ENCODE measurements around the gene ZMIZ1.
A peak's percentile ranks its signal among the peaks of the same experiment; 100 is the strongest.

ZMIZ1 gene

DNA sequence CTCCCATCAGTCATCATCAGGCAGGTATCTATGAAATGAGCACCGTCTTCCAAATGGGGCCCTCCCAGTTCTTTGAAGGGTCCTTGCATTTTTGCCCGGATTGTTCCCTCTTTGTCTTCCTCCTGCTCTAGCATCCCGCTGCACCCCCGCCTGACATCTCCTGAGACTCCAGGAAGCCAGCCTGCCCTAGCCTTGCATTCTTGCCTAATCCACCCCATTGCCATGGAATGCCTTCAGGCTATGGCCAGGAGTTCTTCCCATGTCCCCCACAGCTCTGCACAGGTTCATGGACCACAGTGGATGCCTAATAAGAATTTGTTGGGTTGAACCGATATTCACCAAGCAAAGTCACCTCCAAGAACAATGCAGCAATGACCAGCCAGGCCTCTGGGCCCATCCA lies 62.1 kb downstream of the ZMIZ1 start:
- peak overlapping the region in 1 of 2 experiments; percentile 19 for H3K18ac ChIP-seq (ENCODE audit: low read depth in 1 of 2, low read length in 2 of 2)
- WGBS, result 79% methylated on average over 5 of the region's 5 CpGs

DNA sequence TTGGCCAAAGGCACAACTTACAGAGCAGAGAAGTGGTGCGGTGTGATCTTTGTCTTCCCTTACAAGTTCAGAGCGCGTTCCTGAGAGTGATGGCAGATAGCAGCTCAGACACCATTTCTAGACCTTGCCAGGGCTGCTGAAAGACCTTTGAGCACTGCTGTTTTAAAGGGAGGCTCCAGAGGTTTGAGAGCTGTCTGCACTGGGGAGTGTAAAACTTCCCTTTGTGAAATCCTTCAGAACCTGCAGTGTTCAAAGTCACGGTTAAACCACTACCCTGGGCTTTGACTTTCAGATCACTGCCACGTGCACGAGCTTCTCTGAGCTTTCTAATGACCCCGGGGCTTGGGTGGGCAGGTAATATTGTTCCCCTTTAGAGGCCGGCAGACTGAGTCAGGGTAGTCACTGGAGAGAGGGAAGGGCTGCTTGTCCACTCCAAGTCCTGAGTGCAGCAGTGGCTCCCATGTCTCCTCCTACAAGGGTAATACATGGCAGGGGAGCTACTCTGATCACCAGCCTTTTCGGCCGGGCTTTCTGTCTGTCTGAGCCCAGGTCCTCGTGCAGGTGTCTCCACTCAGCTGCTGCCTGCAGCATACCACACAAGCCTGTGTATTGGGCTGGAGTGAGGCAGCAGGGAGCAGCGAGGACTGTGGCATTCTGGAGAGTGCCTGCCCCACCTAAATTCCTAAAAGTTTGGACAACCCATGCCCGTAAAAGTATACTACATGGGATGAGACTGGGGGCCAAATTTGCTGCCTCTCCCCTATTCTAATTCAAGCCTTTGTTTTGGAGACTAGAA lies 63.3 kb downstream of the ZMIZ1 start:
- H3K4me3 ChIP-seq (ENCODE audit: insufficient read depth in 1 of 2, low read depth in 1 of 2, low read length in 2 of 2), result no peak overlapping the region
- peak overlapping the region; percentile 25 to 46 for H3K18ac ChIP-seq (ENCODE audit: low read depth in 1 of 2, low read length in 2 of 2)
- H3K4me1 ChIP-seq (ENCODE audit: control insufficient read depth, insufficient read depth, low read depth, low read length), result peaks cover 73% of the 10 kb centered on the region
- no peak overlapping the region for H2BK120ac ChIP-seq (ENCODE audit: low read depth, low read length)
- H2AFZ ChIP-seq (ENCODE audit: low read depth, low read length), result no peak overlapping the region
- no peak overlapping the region for H4K91ac ChIP-seq (ENCODE audit: low read length)
- H3K9ac ChIP-seq (ENCODE audit: low read length), result no peak overlapping the region
- no peak overlapping the region for H3K27ac ChIP-seq (ENCODE audit: low read length, poor library complexity, severe bottlenecking)
- peaks cover 51 to 66% of the 10 kb centered on the region in 2 experiments for H3K36me3 ChIP-seq (ENCODE audit: control insufficient read depth in 1 of 2, insufficient read depth in 2 of 2, low read depth in 1 of 2, low read length in 2 of 2)
- peak overlapping the region in 1 of 2 experiments; percentile 41 for H3K14ac ChIP-seq (ENCODE audit: low read length in 2 of 2)
- peak overlapping the region in 1 of 2 experiments; percentile 13 for H3K4ac ChIP-seq (ENCODE audit: low read depth in 1 of 2, low read length in 2 of 2)
- H3K23ac ChIP-seq (ENCODE audit: low read length in 2 of 2), result no peak overlapping the region
- H3K4me2 ChIP-seq (ENCODE audit: low read length, poor library complexity, severe bottlenecking), result no peak overlapping the region
- peak overlapping the region; percentile 45 for H2BK15ac ChIP-seq (ENCODE audit: low read depth, poor library complexity, severe bottlenecking)
- H4K8ac ChIP-seq (ENCODE audit: low read length), result no peak overlapping the region
- no peak overlapping the region for H2BK5ac ChIP-seq (ENCODE audit: low read depth, low read length, poor library complexity, severe bottlenecking)
- H3K9me3 ChIP-seq (ENCODE audit: control insufficient read depth, low read length), result no peaks in the 10 kb centered on the region
- H2AK5ac ChIP-seq (ENCODE audit: low read length, severe bottlenecking), result no peak overlapping the region
- peaks cover 10% of the 10 kb centered on the region for H3K79me1 ChIP-seq (replicated peaks; ENCODE audit: low read length, poor library complexity, severe bottlenecking)
- no peaks in the 10 kb centered on the region for H3K27me3 ChIP-seq (ENCODE audit: control insufficient read depth in 1 of 2, insufficient read depth in 1 of 2, low read length in 2 of 2)
- no peak for DNase-seq
- WGBS, result 85% methylated on average over 11 of the region's 13 CpGs
- peak overlapping the region; percentile 8 to 51 for H2BK12ac ChIP-seq (ENCODE audit: low read length in 2 of 2)

More for the DNA sequence above, 62.1 kb downstream of the ZMIZ1 start:
- Histone ChIP-seq H3K23ac (ENCODE audit: low read length in 2 of 2) (peak overlapping the region in 1 of 2 experiments; percentile 19), H3K4me2 (ENCODE audit: low read length, poor library complexity, severe bottlenecking) (no peak overlapping the region), H3K14ac (ENCODE audit: low read length in 2 of 2) (no peak overlapping the region), H3K9me3 (ENCODE audit: control insufficient read depth, low read length) (no peaks in the 10 kb centered on the region), H3K4ac (ENCODE audit: low read depth in 1 of 2, low read length in 2 of 2) (no peak overlapping the region), H4K8ac (ENCODE audit: low read length) (no peak overlapping the region), H2AK5ac (ENCODE audit: low read length, severe bottlenecking) (no peak overlapping the region), H3K36me3 (ENCODE audit: control insufficient read depth in 1 of 2, insufficient read depth in 2 of 2, low read depth in 1 of 2, low read length in 2 of 2) (peaks cover 60 to 77% of the 10 kb centered on the region in 2 experiments), H4K91ac (ENCODE audit: low read length) (no peak overlapping the region), H2BK15ac (ENCODE audit: low read depth, poor library complexity, severe bottlenecking) (no peak overlapping the region), H2BK12ac (ENCODE audit: low read length in 2 of 2) (peak overlapping the region in 1 of 2 experiments; percentile 37), H2BK5ac (ENCODE audit: low read depth, low read length, poor library complexity, severe bottlenecking) (no peak overlapping the region), H3K27me3 (ENCODE audit: control insufficient read depth in 1 of 2, insufficient read depth in 1 of 2, low read length in 2 of 2) (no peaks in the 10 kb centered on the region), H3K27ac (ENCODE audit: low read length, poor library complexity, severe bottlenecking) (no peak overlapping the region), H2BK120ac (ENCODE audit: low read depth, low read length) (no peak overlapping the region), H3K79me1 (replicated peaks; ENCODE audit: low read length, poor library complexity, severe bottlenecking) (peaks cover 12% of the 10 kb centered on the region), H2AFZ (ENCODE audit: low read depth, low read length) (no peak overlapping the region), H3K4me1 (ENCODE audit: control insufficient read depth, insufficient read depth, low read depth, low read length) (peaks cover 79% of the 10 kb centered on the region), H3K9ac (ENCODE audit: low read length) (no peak overlapping the region), H3K4me3 (ENCODE audit: insufficient read depth in 1 of 2, low read depth in 1 of 2, low read length in 2 of 2) (no peak overlapping the region)
- DNase-seq, result peak; percentile 30

DNA sequence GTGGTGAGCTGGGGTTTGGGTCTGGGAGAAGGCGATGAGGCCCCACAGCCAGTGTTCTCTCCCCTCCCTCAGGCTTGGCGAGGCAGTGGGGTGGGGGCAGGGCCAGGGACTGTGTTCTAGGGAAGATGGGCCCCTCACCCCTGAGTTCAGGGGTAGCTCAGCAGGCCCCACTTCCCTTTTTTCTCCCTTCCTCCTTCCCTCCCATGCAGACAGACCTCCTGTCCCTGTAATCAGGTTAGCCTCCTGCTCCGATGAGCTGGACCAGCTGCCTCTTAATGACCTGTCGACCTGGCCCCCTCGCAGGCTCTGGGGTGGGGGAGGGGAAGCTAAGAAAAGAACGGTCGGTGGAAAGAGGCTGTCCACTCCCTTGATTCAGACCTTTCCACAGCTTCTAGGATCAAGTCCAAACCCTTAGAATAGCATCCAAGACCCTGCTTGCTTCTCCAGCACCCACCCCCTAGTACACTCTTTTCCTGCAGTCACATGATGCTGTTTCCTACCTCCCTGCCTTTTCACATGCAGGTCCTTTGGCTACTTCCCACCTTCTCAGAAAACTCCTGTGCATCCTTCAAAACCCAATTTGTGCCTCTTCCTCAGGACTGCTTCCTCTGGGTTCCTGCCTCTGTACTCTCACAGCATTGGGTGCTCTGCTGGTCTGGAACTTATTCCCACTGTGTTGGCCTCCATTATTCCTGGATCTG lies 64.1 kb downstream of the ZMIZ1 start:
- Histone ChIP-seq H3K79me1 (replicated peaks; ENCODE audit: low read length, poor library complexity, severe bottlenecking) (peaks cover 10% of the 10 kb centered on the region), H3K9ac (ENCODE audit: low read length) (no peak overlapping the region), H3K4me2 (ENCODE audit: low read length, poor library complexity, severe bottlenecking) (no peak overlapping the region), H2BK15ac (ENCODE audit: low read depth, poor library complexity, severe bottlenecking) (peak overlapping the region; percentile 44), H2BK5ac (ENCODE audit: low read depth, low read length, poor library complexity, severe bottlenecking) (no peak overlapping the region), H3K27me3 (ENCODE audit: control insufficient read depth in 1 of 2, insufficient read depth in 1 of 2, low read length in 2 of 2) (no peaks in the 10 kb centered on the region), H2AFZ (ENCODE audit: low read depth, low read length) (no peak overlapping the region), H3K27ac (ENCODE audit: low read length, poor library complexity, severe bottlenecking) (peak overlapping the region; percentile 4), H3K23ac (ENCODE audit: low read length in 2 of 2) (peak overlapping the region in 1 of 2 experiments; percentile 54), H2BK120ac (ENCODE audit: low read depth, low read length) (no peak overlapping the region), H3K36me3 (ENCODE audit: control insufficient read depth in 1 of 2, insufficient read depth in 2 of 2, low read depth in 1 of 2, low read length in 2 of 2) (peaks cover 43 to 64% of the 10 kb centered on the region in 2 experiments), H3K4me3 (ENCODE audit: insufficient read depth in 1 of 2, low read depth in 1 of 2, low read length in 2 of 2) (no peak overlapping the region), H3K9me3 (ENCODE audit: control insufficient read depth, low read length) (no peaks in the 10 kb centered on the region), H2BK12ac (ENCODE audit: low read length in 2 of 2) (peak overlapping the region in 1 of 2 experiments; percentile 40), H3K4ac (ENCODE audit: low read depth in 1 of 2, low read length in 2 of 2) (peak overlapping the region in 1 of 2 experiments; percentile 77), H3K18ac (ENCODE audit: low read depth in 1 of 2, low read length in 2 of 2) (peak overlapping the region; percentile 40 to 88), H4K8ac (ENCODE audit: low read length) (peak overlapping the region; percentile 5), H3K14ac (ENCODE audit: low read length in 2 of 2) (peak overlapping the region in 1 of 2 experiments; percentile 50), H2AK5ac (ENCODE audit: low read length, severe bottlenecking) (peak overlapping the region; percentile 26), H3K4me1 (ENCODE audit: control insufficient read depth, insufficient read depth, low read depth, low read length) (peaks cover 73% of the 10 kb centered on the region), H4K91ac (ENCODE audit: low read length) (peak overlapping the region; percentile 36)
- WGBS, result 26% methylated on average over 4 of the region's 7 CpGs
- DNase-seq, result peak; percentile 18

DNA sequence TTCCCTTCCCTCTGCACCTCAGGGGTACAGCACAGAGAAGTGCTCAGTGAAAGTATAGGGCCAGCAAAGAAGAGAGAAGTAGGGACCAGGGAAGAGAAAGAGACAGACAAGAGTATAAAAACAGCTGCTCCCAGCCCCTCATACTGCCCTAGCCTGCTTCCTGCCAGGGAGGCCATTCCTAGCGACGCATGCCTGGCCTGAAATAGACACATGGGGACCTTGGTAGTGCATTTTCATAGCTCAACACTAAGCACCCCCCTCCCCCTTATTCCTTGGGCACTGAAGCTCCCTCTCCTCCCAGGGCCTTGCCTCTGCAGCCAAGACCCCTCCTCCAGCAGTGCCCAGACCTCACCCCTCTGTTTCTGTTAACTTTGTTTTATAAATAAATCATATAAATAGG lies 64.7 kb downstream of the ZMIZ1 start:
- no peak overlapping the region for H2BK120ac ChIP-seq (ENCODE audit: low read depth, low read length)
- peak overlapping the region in 1 of 2 experiments; percentile 40 for H2BK12ac ChIP-seq (ENCODE audit: low read length in 2 of 2)
- peak overlapping the region; percentile 5 for H4K8ac ChIP-seq (ENCODE audit: low read length)

More for the DNA sequence above, 64.7 kb downstream of the ZMIZ1 start:
- peak overlapping the region; percentile 4 for H3K27ac ChIP-seq (ENCODE audit: low read length, poor library complexity, severe bottlenecking)
- H3K4ac ChIP-seq (ENCODE audit: low read depth in 1 of 2, low read length in 2 of 2), result peak overlapping the region; percentile 61 to 77
- peaks cover 40 to 58% of the 10 kb centered on the region in 2 experiments for H3K36me3 ChIP-seq (ENCODE audit: control insufficient read depth in 1 of 2, insufficient read depth in 2 of 2, low read depth in 1 of 2, low read length in 2 of 2)
- H3K18ac ChIP-seq (ENCODE audit: low read depth in 1 of 2, low read length in 2 of 2), result peak overlapping the region; percentile 40 to 88
- H3K9me3 ChIP-seq (ENCODE audit: control insufficient read depth, low read length), result no peaks in the 10 kb centered on the region
- H3K9ac ChIP-seq (ENCODE audit: low read length), result no peak overlapping the region
- H2AFZ ChIP-seq (ENCODE audit: low read depth, low read length), result no peak overlapping the region
- H2BK5ac ChIP-seq (ENCODE audit: low read depth, low read length, poor library complexity, severe bottlenecking), result no peak overlapping the region
- H3K4me3 ChIP-seq (ENCODE audit: insufficient read depth in 1 of 2, low read depth in 1 of 2, low read length in 2 of 2), result no peak overlapping the region
- H2AK5ac ChIP-seq (ENCODE audit: low read length, severe bottlenecking), result peak overlapping the region; percentile 26
- H3K23ac ChIP-seq (ENCODE audit: low read length in 2 of 2), result peak overlapping the region in 1 of 2 experiments; percentile 54
- peak overlapping the region; percentile 44 for H2BK15ac ChIP-seq (ENCODE audit: low read depth, poor library complexity, severe bottlenecking)
- WGBS, result 15% methylated on average over 2 of the region's 2 CpGs
- no peak overlapping the region for H3K4me2 ChIP-seq (ENCODE audit: low read length, poor library complexity, severe bottlenecking)
- peak overlapping the region; percentile 36 for H4K91ac ChIP-seq (ENCODE audit: low read length)
- peaks cover 73% of the 10 kb centered on the region for H3K4me1 ChIP-seq (ENCODE audit: control insufficient read depth, insufficient read depth, low read depth, low read length)
- no peaks in the 10 kb centered on the region for H3K27me3 ChIP-seq (ENCODE audit: control insufficient read depth in 1 of 2, insufficient read depth in 1 of 2, low read length in 2 of 2)
- peak; percentile 49 for DNase-seq
- H3K79me1 ChIP-seq (replicated peaks; ENCODE audit: low read length, poor library complexity, severe bottlenecking), result peaks cover 10% of the 10 kb centered on the region
- H3K14ac ChIP-seq (ENCODE audit: low read length in 2 of 2), result peak overlapping the region in 1 of 2 experiments; percentile 3

Measured in mesenchymal stem cell (in vitro differentiated cells and primary cell).